Measurements from ENCODE around the gene MACROD2.

DNA sequence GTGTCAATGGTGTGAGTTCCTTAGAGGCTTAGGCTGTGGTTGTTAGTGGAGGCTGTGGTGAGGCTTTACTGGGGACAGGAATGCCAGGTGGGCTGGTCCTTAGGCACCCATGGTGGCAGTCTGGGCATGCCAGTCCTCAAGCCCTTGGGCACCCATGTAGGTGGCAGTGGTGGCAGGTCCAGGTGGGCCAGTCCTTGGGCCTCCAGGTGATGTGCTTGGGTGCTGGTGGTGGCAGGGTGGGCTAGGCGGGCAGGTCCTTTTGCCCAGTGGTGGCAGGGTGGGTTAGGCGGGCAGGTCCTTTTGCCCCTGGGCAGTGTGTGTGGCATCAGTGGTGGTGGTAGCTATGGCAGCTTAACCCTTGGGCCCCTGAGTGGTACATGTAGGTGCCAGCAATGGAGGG, 208.3 kb downstream of the MACROD2 start:
- no peak for TF ChIP-seq CTCF (conservative IDR thresholded peaks at IDR 0.05)
- no peak for TF ChIP-seq ZFX (IDR thresholded peaks at IDR 0.05)
